Tibial artery (tissue), 4 donors: ENCODE data around the gene FBLIM1.
A peak's percentile ranks its signal among the peaks of the same experiment; 100 is the strongest.

Experiments
- DNase-seq, 2 donors: peaks; one replicate each; pipeline ENCODE4 v3.0.0-alpha.2; 2019
- H3K27ac ChIP-seq, 2 donors: fragments of 200-600 bp; sonication (generic) in 1 of 2; 1 replicate in 1 of 2; 2 replicates in 1 of 2; pipeline ENCODE4 v1.5.1; 2018 to 2019; ENCODE audit warnings: mild to moderate bottlenecking in 1 of 2
- H3K27me3 ChIP-seq, 2 donors: fragments of 200-600 bp; sonication (generic) in 1 of 2; one replicate each; pipeline versions ENCODE4 v1.5.1 to v1.6.0; 2016 to 2019
- H3K36me3 ChIP-seq, 3 donors: fragments of 200-600 bp; sonication (generic) in 2 of 3; one replicate each; pipeline ENCODE4 v1.5.1; 2016 to 2019; ENCODE audit warnings: mild to moderate bottlenecking in 2 of 3
- H3K4me1 ChIP-seq, 4 donors: fragments of 200-600 bp; sonication (generic) in 2 of 4; 1 replicate in 3 of 4; 2 replicates in 1 of 4; pipeline ENCODE4 v1.5.1; 2016 to 2019
- H3K4me3 ChIP-seq, 2 donors: fragments of 200-600 bp; sonication (generic) in 1 of 2; 1 replicate in 1 of 2; 2 replicates in 1 of 2; pipeline ENCODE4 v1.5.1; 2018 to 2019; ENCODE audit warnings: mild to moderate bottlenecking in 2 of 2
- H3K9me3 ChIP-seq, 3 donors: fragments of 200-600 bp; sonication (generic) in 1 of 3; one replicate each; pipeline ENCODE4 v1.5.1; 2016 to 2019
- CTCF ChIP-seq, 2 experiments: fragments of 200-600 bp in 1 of 2; fragments of 450-650 bp in 1 of 2; IDR thresholded peaks; one replicate each; pipeline ENCODE4 v1.5.1; 2017 to 2019; ENCODE audit warnings: antibody characterized with exemption in 2 of 2, mild to moderate bottlenecking in 1 of 2, moderate library complexity in 1 of 2
- intact Hi-C: fragments of 100-400 bp; cut with DNase I; formaldehyde crosslinking; loops from one replicate; pipeline ENCODE4 v1.15.0; 2023; ENCODE audit warnings: low total_unique reads

FBLIM1 gene

GRCh38 chr1:15750924-15751323, 7.7 kb upstream of the FBLIM1 start:
- DNase-seq, result no peak

GRCh38 chr1:15751717-15752116, 6.9 kb upstream of the FBLIM1 start:
- H3K36me3 ChIP-seq, result no peaks in the 10 kb centered on the region
- no peak for DNase-seq
- intact Hi-C loops, result no loop called here
- H3K9me3 ChIP-seq, result no peaks in the 10 kb centered on the region
- TF ChIP-seq CTCF (IDR thresholded peaks at IDR 0.05), result no peak
- peaks cover 0 to 91% (median 63%) of the 10 kb centered on the region in 4 donors for H3K4me1 ChIP-seq
- no peak overlapping the region for H3K4me3 ChIP-seq
- peak overlapping the region; percentile 85 to 97 for H3K27ac ChIP-seq
- H3K27me3 ChIP-seq, result no peaks in the 10 kb centered on the region

More at GRCh38 chr1:15750924-15751323, 7.7 kb upstream of the FBLIM1 start:
- H3K27me3 ChIP-seq, result no peaks in the 10 kb centered on the region
- intact Hi-C loops, result no loop called here
- H3K27ac ChIP-seq, result peak overlapping the region; percentile 85 to 97
- H3K36me3 ChIP-seq, result no peaks in the 10 kb centered on the region
- no peak for TF ChIP-seq CTCF (IDR thresholded peaks at IDR 0.05)
- peaks cover 0 to 91% (median 59%) of the 10 kb centered on the region in 4 donors for H3K4me1 ChIP-seq
- no peak overlapping the region for H3K4me3 ChIP-seq
- no peaks in the 10 kb centered on the region for H3K9me3 ChIP-seq

- H3K4me1 ChIP-seq, result peaks cover 0 to 85% (median 60%) of the 10 kb centered on the region in 4 donors
- no peak for DNase-seq
- no peak overlapping the region for H3K4me3 ChIP-seq
- H3K36me3 ChIP-seq, result no peaks in the 10 kb centered on the region
- H3K27ac ChIP-seq, result peak overlapping the region; percentile 74 to 97
- no peak for TF ChIP-seq CTCF (IDR thresholded peaks at IDR 0.05)
- H3K27me3 ChIP-seq, result no peaks in the 10 kb centered on the region
- intact Hi-C loops, result no loop called here
- no peaks in the 10 kb centered on the region for H3K9me3 ChIP-seq
Observed at GRCh38 chr1:15753776-15754175, 4.8 kb upstream of the FBLIM1 start.

- Histone ChIP-seq H3K27ac (peak overlapping the region; percentile 95 to 97), H3K27me3 (no peaks in the 10 kb centered on the region)
- intact Hi-C loops, result no loop called here
Observed at GRCh38 chr1:15755021-15755645, 3.5 kb upstream of the FBLIM1 start.

GRCh38 chr1:15755646-15756040, 3.0 kb upstream of the FBLIM1 start:
- Histone ChIP-seq H3K36me3 (no peaks in the 10 kb centered on the region), H3K9me3 (no peaks in the 10 kb centered on the region), H3K27me3 (no peaks in the 10 kb centered on the region), H3K27ac (peak overlapping the region; percentile 95 to 97), H3K4me1 (peaks cover 0 to 67% (median 47%) of the 10 kb centered on the region in 4 donors), H3K4me3 (no peak overlapping the region)
- intact Hi-C loops, result no loop called here
- DNase-seq, result peak in 1 of 2 donors; percentile 68
- TF ChIP-seq CTCF (IDR thresholded peaks at IDR 0.05), result no peak

More at GRCh38 chr1:15755021-15755645, 3.5 kb upstream of the FBLIM1 start:
- DNase-seq, result no peak
- Histone ChIP-seq H3K36me3 (no peaks in the 10 kb centered on the region), H3K4me1 (peaks cover 0 to 71% (median 51%) of the 10 kb centered on the region in 4 donors), H3K9me3 (no peaks in the 10 kb centered on the region), H3K4me3 (no peak overlapping the region)
- no peak for TF ChIP-seq CTCF (IDR thresholded peaks at IDR 0.05)
